DOHH2 (cell line): ENCODE data around the gene SMCO4.

Experiments used
- CTCF ChIP-seq: fragments of 200-600 bp; sonication (generic); IDR thresholded peaks from one replicate; pipeline ENCODE4 v1.5.1; 2014; ENCODE audit warnings: antibody characterized with exemption, mild to moderate bottlenecking, low read depth, low read length; ENCODE audit not compliant: poor library complexity, severe bottlenecking
- EZH2phosphoT487 ChIP-seq: fragments of 200-600 bp; sonication (generic); IDR thresholded peaks from 2 replicates; pipeline ENCODE4 v1.6.1; 2017; ENCODE audit warnings: borderline replicate concordance, mild to moderate bottlenecking, antibody characterized with exemption, low read length, moderate library complexity, mixed read lengths

DNA sequence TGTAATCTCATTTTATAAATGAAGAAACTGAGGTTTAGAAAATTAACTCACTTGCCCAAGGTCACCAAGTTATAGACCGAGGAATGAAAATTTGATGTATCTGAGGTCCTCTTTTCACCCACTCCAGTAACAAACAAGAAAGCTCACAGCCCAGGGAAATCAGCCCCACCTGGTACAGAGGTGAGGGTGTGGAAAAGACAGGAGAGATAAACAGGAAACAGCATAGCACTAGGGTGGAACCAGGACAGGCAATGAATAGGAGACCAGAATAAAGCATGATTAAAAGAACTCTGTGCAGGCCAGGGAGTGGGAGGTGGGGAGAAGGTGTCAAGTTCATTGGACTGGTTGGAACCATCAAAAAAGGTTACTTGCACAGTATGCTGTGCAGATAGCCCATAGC is 46.2 kb upstream of the SMCO4 start:
- no peak for TF ChIP-seq CTCF
- TF ChIP-seq EZH2phosphoT487: no peak
